DMS53 treated with DMSO at 0.1 percent for 48 hours (cell line): ENCODE results near the gene FGFR3.
A peak's percentile ranks its signal among the peaks of the same experiment; 100 is the strongest.

ENCODE experiments used
- DNase-seq: peaks from one replicate; lab custom pipeline; 2025; ENCODE audit not compliant: unreplicated experiment; lab: John Stamatoyannopoulos, UW

FGFR3 gene

GRCh38 chr4:1792832-1793495 lies at the start of gene FGFR3:
FGFR3 (plus strand) TSS chr4:1793293; CDS start chr4:1793935, 642 bp downstream.
- DNase-seq, result peak; percentile 40

- DNase-seq, result no peak
These were observed 49.5 kb upstream of the FGFR3 start for GRCh38 chr4:1743551-1743950.

DNA sequence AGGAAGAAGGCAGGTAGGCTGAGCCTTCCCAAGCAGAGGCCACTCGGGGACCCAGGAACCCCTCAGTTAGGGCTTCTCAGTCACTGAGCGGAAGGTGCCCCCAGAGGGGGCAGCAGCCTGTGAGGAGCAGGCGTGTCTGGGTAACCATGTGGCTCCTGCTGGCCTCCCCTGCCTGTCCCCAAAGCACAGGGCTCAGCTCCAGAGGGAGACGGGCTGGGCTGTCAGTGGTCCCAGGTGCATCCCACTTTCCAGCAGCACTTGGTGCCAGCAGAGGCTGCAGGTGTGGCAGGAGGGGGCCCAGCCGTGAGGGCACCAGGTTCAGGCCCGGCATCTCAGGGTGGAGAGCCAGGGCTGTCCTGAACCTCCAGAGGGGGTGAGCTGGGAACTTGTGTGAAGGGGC lies 49.1 kb upstream of the FGFR3 start:
- DNase-seq, result no peak

GRCh38 chr4:1744552-1744951 lies 48.5 kb upstream of the FGFR3 start:
- DNase-seq, result no peak

GRCh38 chr4:1745165-1745564 lies 47.9 kb upstream of the FGFR3 start:
- no peak for DNase-seq

DNA sequence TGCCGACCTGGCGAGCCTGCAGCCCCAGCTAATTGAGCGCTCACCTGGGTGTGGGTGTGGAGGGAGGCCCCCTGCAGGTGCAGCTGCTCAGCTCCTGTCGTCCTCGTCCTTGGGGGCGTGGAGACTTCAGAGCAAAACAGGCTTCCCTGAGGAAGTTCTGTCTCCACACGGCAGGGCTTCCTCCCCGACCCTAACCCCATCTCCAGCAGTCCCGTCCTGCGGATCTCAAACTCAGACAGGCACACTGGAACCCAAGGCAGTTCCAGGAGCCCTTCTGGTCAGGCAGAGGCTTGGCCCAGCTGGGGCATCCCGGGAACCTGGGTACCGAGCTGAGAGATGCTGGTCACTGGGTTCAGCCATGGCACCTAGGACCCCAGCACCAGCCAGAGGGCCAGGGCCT lies 47.4 kb upstream of the FGFR3 start:
- no peak for DNase-seq

DNA sequence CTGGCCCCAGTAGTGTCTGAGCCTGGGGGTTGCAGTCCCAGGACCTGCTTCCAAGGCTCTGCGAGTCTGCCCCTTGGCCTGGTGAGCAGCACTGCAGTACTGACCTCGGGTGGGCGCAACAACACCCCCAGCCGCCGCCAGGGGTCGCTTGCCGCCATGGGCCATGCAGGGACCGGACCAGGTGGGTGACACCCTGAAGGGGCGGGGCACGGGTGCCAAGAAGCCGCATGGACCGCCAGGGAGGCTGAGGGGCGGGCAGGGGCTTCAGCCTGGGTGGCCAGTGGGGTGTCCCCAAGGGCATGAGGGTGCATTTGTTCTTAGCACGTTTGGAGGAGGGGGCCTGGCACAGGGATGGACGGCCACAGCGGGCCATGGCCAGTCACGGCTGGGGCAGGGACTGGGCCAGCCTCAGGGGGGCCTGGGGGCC lies 46.8 kb upstream of the FGFR3 start:
- peak; percentile 71 for DNase-seq

- peak; percentile 53 for DNase-seq
These were observed 46.0 kb upstream of the FGFR3 start for GRCh38 chr4:1746919-1747602.

DNA sequence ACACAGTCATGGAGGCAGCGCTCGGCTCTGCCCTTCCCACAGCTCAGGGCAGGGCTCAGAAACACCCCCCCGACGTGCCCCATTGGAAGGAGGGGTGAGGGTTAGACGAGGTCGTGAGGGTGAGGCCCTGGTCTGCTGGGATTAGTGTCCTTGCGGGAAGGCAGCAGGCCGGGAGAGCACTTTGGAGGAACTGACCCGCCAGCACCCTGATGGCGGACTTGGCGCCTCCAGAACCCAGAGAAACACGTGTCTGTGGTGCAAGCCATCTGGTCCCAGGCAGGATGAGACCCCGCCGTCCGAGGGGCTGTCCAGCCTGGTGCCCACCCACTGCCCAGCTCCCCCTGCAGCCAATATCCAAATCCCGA lies 45.5 kb upstream of the FGFR3 start:
- no peak for DNase-seq

GRCh38 chr4:1748465-1748995 lies 44.6 kb upstream of the FGFR3 start:
- peak; percentile 83 for DNase-seq

- DNase-seq, result no peak
These were observed 43.7 kb upstream of the FGFR3 start for GRCh38 chr4:1749370-1749769.

DNA sequence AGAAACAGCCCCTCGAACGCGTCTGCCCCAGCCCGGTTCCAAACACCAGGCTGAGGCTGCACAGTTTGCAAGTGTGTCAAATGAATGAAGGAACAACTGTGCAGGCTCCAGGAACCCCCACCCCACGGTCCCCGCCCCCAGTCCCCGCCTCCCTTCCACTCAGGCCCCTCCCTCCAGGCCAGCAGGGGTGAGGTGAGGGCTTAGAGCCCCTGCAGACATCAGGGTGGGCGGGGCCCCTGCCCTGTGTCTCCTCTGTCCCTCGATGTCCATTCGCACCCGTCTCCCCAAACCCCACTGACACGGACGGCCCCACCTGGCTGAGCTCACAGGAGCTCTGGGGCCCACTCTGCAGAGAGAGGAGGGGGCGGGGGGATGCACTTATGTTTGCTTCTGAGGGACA lies 43.3 kb upstream of the FGFR3 start:
- DNase-seq, result no peak

GRCh38 chr4:1750381-1751154 lies 42.5 kb upstream of the FGFR3 start:
- DNase-seq, result no peak

DNA sequence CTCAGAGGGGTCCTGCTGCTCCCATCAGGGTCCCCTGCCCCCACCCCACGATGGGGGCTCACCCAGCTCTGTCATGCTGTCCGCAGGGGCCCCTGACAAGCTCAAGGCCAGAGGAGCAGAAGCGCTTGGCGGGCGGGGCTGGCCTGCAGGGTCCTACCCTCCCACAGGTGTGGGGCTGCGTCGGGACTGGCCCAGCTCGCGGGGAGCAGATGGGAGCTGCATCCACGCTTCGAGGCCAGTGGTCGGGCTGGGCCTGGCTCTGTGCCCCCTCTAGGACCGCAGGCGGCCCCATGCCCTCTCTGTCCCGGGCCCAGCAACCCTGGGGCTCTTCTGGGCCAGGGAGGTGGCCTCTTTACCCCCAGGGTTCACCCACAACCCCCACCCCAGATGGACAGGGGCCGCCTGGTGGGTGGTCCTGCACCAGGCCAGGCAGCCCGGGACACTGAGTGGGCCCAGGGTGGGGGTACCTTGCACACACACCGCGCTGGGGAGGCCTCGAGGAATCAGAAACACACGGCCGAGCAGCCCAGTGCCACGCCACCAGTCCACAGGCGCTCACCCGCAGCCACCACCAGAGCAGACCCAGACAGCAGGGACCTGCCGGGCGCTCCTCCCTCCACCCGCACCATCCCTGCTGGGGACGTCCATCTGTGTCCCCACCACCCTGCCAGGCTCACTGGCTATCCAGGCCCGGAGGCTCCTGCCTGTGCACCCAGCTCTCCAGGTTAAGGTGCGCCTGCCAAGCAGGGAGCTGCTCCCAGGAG lies 41.8 kb upstream of the FGFR3 start:
- no peak for DNase-seq

DNA sequence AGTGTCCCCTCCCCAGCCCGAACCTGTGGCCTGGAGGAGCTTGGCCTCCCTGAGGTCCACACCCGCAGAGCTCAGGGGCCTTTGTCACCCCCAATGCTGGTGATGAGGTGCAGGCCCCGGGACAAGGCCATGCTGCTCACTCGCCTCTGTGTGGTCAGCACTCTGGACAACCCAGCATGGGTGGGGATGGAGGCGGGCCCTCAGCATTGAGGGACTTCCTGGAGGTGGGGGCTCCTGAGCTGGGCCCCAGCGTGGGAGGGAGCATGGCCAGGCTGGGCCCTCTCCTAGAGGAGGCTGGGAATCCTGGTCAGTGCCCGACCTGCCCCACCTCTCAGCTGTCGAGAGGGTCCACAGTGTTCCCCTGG lies 41.2 kb upstream of the FGFR3 start:
- DNase-seq, result no peak

DNA sequence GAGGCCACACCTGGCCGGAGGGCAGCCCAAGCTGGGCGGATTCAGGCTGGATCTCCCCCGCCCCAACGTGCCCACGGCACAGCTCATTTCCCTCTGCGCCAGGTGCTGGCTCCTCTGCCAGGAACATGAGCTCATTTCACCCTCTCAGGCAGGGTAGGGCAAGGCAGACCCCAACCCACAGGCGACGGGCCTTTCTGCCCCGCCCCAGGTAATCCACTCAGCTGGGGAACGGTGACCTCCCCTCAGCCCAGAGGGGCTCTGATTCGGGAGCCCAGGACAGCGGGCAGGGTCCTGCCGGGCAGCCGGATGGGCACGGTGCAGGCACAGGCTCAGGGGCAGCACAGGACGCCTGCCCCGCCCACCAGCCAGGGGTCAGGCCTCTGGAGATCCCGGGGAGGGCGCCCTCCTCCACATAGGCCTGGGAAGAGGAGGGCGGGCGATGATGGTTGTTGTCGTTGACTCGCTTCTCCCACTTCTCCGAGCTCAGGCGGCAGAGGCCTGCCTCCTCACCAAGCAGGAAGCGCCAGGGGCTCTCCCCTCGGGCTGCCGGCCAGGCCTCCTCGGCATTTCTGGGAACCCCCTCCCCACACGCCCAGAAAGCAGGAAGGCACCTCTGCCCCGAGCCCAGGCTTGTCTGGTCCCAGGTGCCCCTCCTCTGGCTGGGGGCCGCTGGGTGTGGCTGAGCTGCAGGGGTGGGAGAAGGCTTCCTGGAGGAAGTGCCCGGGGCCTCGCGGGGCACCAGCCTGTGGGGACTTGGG lies 40.6 kb upstream of the FGFR3 start:
- no peak for DNase-seq

- no peak for DNase-seq
These were observed 39.8 kb upstream of the FGFR3 start for GRCh38 chr4:1753294-1753696.

- no peak for DNase-seq
These were observed 39.3 kb upstream of the FGFR3 start for GRCh38 chr4:1753697-1754311.

DNA sequence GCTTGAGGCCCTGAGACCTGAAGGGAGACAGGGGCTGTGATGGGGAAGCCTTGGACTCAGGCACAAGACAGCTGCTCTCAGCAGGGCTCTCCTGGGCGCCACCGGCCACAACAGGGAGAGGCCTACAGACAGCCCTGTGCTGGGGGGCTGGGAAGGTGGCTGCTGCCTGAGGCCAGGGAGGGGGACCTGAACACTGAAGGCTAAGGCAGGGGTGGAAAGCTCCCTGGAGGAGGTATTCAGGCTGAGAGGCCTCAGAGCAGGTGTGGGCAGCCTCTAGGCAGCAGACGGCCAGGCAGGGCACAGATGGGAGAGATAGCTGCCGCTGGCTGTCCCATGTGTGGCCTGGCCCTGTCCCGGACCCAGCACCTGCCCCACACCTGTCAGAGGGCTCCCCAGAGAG lies 38.8 kb upstream of the FGFR3 start:
- DNase-seq, result no peak

DNA sequence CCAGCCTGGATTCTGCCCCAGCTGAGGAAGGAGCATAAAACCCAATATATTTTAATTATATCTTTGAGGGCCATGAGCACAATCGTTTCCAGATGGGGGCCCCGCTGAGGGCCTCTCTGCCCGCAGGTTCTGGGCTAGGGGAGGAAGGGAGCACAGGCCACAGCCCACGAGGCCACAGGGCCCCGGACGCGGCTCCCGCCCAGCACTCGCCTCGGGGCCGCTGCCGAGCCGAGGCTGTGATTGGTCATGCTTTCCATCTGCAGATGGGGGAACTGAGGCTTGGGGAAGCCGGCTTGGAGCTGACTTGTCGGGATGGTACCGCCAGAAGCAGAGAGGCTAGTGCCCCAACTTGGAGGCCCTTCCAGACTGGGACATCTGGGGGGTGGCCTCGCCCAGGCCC lies 37.8 kb upstream of the FGFR3 start:
- no peak for DNase-seq
